Ishikawa (cell line): ENCODE measurements around the gene ACRBP.

ENCODE experiments used
- CEBPB ChIP-seq: IDR thresholded peaks from 2 replicates; pipeline ENCODE4 v1.6.1; 2012
- CREB1 ChIP-seq: IDR thresholded peaks from 2 replicates; pipeline ENCODE4 v1.6.1; 2012; ENCODE audit warnings: low read depth
- EGR1 ChIP-seq: IDR thresholded peaks from 2 replicates; pipeline ENCODE4 v1.6.1; 2012
- EP300 ChIP-seq: IDR thresholded peaks from 2 replicates; pipeline ENCODE4 v1.6.1; 2012; ENCODE audit warnings: borderline replicate concordance
- FOXM1 ChIP-seq: IDR thresholded peaks from 2 replicates; pipeline ENCODE4 v1.6.1; 2012; ENCODE audit warnings: low read depth, borderline replicate concordance
- NFIC ChIP-seq: IDR thresholded peaks from 2 replicates; pipeline ENCODE4 v1.6.1; 2012
- RAD21 ChIP-seq: IDR thresholded peaks from 2 replicates; pipeline ENCODE4 v1.6.1; 2012; ENCODE audit warnings: low read depth
- REST ChIP-seq: IDR thresholded peaks from 2 replicates; pipeline ENCODE4 v1.6.1; 2012; ENCODE audit warnings: low read depth, mild to moderate bottlenecking
- TAF1 ChIP-seq: IDR thresholded peaks from 2 replicates; pipeline ENCODE4 v1.6.1; 2012; ENCODE audit warnings: low read depth, mild to moderate bottlenecking
- TCF12 ChIP-seq: IDR thresholded peaks from 2 replicates; pipeline ENCODE4 v1.6.1; 2012; ENCODE audit warnings: low read depth
- TEAD4 ChIP-seq: IDR thresholded peaks from 2 replicates; pipeline ENCODE4 v1.6.1; 2012
- USF1 ChIP-seq: IDR thresholded peaks from 2 replicates; pipeline ENCODE4 v1.6.1; 2012
- YY1 ChIP-seq: IDR thresholded peaks from 2 replicates; pipeline ENCODE4 v1.6.1; 2012; ENCODE audit warnings: low read depth
- ZBTB7A ChIP-seq: IDR thresholded peaks from 2 replicates; pipeline ENCODE4 v1.6.1; 2012; ENCODE audit warnings: low read depth
- TF ChIP-seq, protein P1 (sequence below): IDR thresholded peaks from 2 replicates; pipeline ENCODE4 v1.6.1; 2012

Gene ACRBP

DNA sequence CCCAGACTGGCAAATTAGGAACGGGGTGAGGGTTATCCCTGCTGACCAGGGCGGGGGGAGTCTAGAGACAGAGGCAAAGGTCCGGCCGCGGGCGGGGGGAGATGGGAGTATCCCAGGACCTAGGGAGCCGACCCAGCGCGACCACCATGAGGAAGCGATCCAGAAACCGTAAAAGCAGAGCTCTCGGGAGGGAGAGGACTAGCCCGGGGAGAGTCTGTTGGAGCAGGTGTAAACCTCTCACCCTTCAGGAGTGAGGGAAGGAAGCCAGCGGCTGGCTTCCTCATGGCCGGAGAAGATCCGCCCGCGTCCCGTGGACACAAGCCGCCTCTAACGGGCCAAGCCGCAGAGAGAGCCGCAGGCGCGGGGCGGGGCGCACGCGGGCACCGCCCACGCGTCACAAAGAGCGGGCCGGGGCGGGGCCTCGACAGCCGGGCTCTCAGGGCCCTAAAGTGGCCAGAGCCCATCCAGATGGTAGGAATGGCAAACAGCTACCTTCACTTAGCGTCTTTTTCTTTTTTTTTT, at the start of gene ACRBP:
TSS of gene ACRBP (minus strand) at position 350 of the 522 bp plus-strand sequence. CDS start at position 284, 66 bp downstream.
- no peak for TF ChIP-seq REST
- no peak for TF ChIP-seq ZBTB7A
- TF ChIP-seq, protein P1, sequence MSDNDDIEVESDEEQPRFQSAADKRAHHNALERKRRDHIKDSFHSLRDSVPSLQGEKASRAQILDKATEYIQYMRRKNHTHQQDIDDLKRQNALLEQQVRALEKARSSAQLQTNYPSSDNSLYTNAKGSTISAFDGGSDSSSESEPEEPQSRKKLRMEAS, result 0 out of 2 replicates have a peak, but pooled peaks have one; percentile 11
- TF ChIP-seq EGR1, result peak; percentile 71
- no peak for TF ChIP-seq TAF1

GRCh38 chr12:6695313-6696045, 48.2 kb upstream of the ACRBP start:
- TF ChIP-seq CEBPB (no peak), TCF12 (no peak), REST (no peak), TEAD4 (no peak), ZBTB7A (no peak), EP300 (no peak), USF1 (no peak), CREB1 (no peak), EGR1 (no peak), YY1 (no peak)
- TF ChIP-seq, protein P1, result no peak

- TF ChIP-seq FOXM1, result no peak
- TF ChIP-seq YY1, result no peak
These were observed 47.5 kb upstream of the ACRBP start for GRCh38 chr12:6694701-6695100.

DNA sequence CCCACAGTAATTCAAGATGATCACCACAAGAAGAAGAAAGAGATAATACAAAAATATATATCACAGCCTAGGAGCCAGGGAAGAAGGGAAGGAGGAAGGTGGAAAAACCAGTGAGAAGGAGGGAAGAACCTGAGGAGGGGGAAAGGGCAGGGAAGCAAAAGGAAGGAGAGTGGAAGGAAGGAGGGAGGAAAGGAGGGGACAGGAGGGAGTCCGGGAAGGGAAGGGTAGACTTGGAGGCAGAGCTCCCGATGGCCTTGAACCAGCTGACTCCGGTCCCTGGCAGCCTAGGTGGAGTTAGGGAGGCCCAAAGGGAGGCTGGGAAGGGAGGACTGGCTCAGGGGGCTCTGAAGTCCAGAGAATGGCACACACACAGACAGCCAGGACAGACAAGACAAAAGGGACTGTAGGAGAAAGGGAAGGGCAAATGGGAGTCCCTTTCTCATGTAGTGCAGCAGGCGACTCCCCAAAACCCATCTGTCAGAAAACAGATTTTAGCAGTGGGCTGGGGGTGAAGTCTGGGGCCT, 46.7 kb upstream of the ACRBP start:
- no peak for TF ChIP-seq REST
- no peak for TF ChIP-seq TAF1
- no peak for TF ChIP-seq CEBPB
- TF ChIP-seq NFIC, result no peak
- no peak for TF ChIP-seq RAD21
- TF ChIP-seq, protein P1, result no peak
- TF ChIP-seq EP300, result no peak
- TF ChIP-seq TEAD4, result no peak
- no peak for TF ChIP-seq USF1
- no peak for TF ChIP-seq ZBTB7A
